IMR-90 (cell line): ENCODE data around the gene MCF2L2. TPM values are rescaled to one million over a fixed set of nuclear protein-coding genes. Genes with fewer than 3 reads are reported as not detected.

Source experiments
- ATAC-seq: fragments of 200-7000 bp; cut with Tn5 transposase; 2 replicates; pipeline ENCODE4 v1.9.1; 2020; ENCODE audit warnings: low read depth, mild to moderate bottlenecking, moderate library complexity
- BruUV-seq: library from RNA; stranded (reverse); fragments of 400-500 nt; replicated peaks from 2 replicates; lab custom pipeline; 2021; lab: Mats Ljungman, UMichigan
- CTCF ChIA-PET: fragments of 300-600 bp; formaldehyde crosslinking; extraction: SDS; loops from one replicate; lab custom pipeline; 2021; ENCODE audit warnings: antibody characterized with exemption; lab: Yijun Ruan, JAX
- POLR2A ChIA-PET: fragments of 300-600 bp; sonication (Branson Sonifier 250); formaldehyde crosslinking; loops from one replicate; lab custom pipeline; 2022; ENCODE audit warnings: antibody characterized with exemption; ENCODE audit not compliant: unreplicated experiment; lab: Charles Lee
- DNase-seq: peaks from one replicate; pipeline ENCODE4 v3.0.0; 2013
- H2AFZ ChIP-seq: replicated peaks from 2 replicates; pipeline ENCODE3; 2013; ENCODE audit warnings: low read length, mild to moderate bottlenecking; ENCODE audit not compliant: poor library complexity
- H2AK5ac ChIP-seq: 2 replicates; pipeline ENCODE4 v1.6.1; 2013; ENCODE audit warnings: low read depth, low read length, inconsistent platforms
- H2AK9ac ChIP-seq: replicated peaks from 2 replicates; pipeline ENCODE3; 2013; ENCODE audit warnings: mild to moderate bottlenecking, low read depth, low read length, moderate library complexity; ENCODE audit not compliant: poor library complexity
- H2BK120ac ChIP-seq: 2 replicates; pipeline ENCODE4 v1.6.1; 2013; ENCODE audit warnings: low read depth, low read length, inconsistent platforms
- H2BK15ac ChIP-seq: 3 replicates; pipeline ENCODE4 v1.6.1; 2013; ENCODE audit warnings: low read depth, low read length, inconsistent platforms
- H2BK20ac ChIP-seq: 2 replicates; pipeline ENCODE4 v1.6.1; 2013; ENCODE audit warnings: low read depth, mild to moderate bottlenecking, inconsistent platforms, low read length, moderate library complexity
- H2BK5ac ChIP-seq: 2 replicates; pipeline ENCODE4 v1.6.1; 2013; ENCODE audit warnings: mild to moderate bottlenecking, low read depth, low read length, inconsistent platforms; ENCODE audit not compliant: poor library complexity, severe bottlenecking
- H3K14ac ChIP-seq: replicated peaks from 2 replicates; pipeline ENCODE4 v1.6.1; 2013; ENCODE audit warnings: low read depth, low read length, inconsistent platforms
- H3K18ac ChIP-seq: 2 replicates; pipeline ENCODE4 v1.6.1; 2013; ENCODE audit warnings: low read depth, low read length, control low read depth
- H3K23ac ChIP-seq: 2 replicates; pipeline ENCODE4 v1.6.1; 2013; ENCODE audit warnings: low read depth, low read length, inconsistent platforms
- H3K27ac ChIP-seq: 2 replicates; pipeline ENCODE4 v1.5.1; 2013; ENCODE audit warnings: mild to moderate bottlenecking, control low read depth, low read length; ENCODE audit not compliant: insufficient read depth
- H3K27me3 ChIP-seq: 2 replicates; pipeline ENCODE4 v1.6.1; 2013; ENCODE audit warnings: low read length; ENCODE audit not compliant: control insufficient read depth, insufficient read depth
- H3K36me3 ChIP-seq: 2 replicates; pipeline ENCODE4 v1.6.1; 2013; ENCODE audit warnings: low read length, mixed read lengths; ENCODE audit not compliant: control insufficient read depth, insufficient read depth
- H3K4ac ChIP-seq: 2 replicates; pipeline ENCODE4 v1.6.1; 2013; ENCODE audit warnings: low read depth, low read length, inconsistent platforms
- H3K4me1 ChIP-seq: 2 replicates; pipeline ENCODE4 v1.6.1; 2013; ENCODE audit warnings: low read length, mixed read lengths; ENCODE audit not compliant: control insufficient read depth, insufficient read depth
- H3K4me2 ChIP-seq: 2 replicates; pipeline ENCODE4 v1.6.1; 2013; ENCODE audit warnings: low read depth, mild to moderate bottlenecking, control low read depth, low read length, moderate library complexity
- H3K4me3 ChIP-seq: 2 replicates; pipeline ENCODE4 v1.5.1; 2013; ENCODE audit warnings: low read depth, mild to moderate bottlenecking, control low read depth, low read length, moderate library complexity; ENCODE audit not compliant: insufficient read depth
- H3K56ac ChIP-seq: 2 replicates; pipeline ENCODE4 v1.6.1; 2013; ENCODE audit warnings: low read length, inconsistent platforms; ENCODE audit not compliant: insufficient read depth; ENCODE audit errors: extremely low read depth
- H3K79me1 ChIP-seq, 2 experiments: 2 replicates each; pipeline ENCODE4 v1.6.1; 2013; ENCODE audit warnings: low read length in 2 of 2, inconsistent platforms in 1 of 2, low read depth in 1 of 2
- H3K9ac ChIP-seq: 2 replicates; pipeline ENCODE4 v1.6.1; 2013; ENCODE audit warnings: low read depth, low read length, control low read depth
- H3K9me1 ChIP-seq: 2 replicates; pipeline ENCODE4 v1.6.1; 2013; ENCODE audit warnings: low read length, inconsistent platforms; ENCODE audit not compliant: insufficient read depth
- H3K9me3 ChIP-seq: 2 replicates; pipeline ENCODE4 v1.6.1; 2013; ENCODE audit warnings: low read length; ENCODE audit not compliant: control insufficient read depth, insufficient read depth
- H4K20me1 ChIP-seq: 2 replicates; pipeline ENCODE4 v1.6.1; 2013; ENCODE audit warnings: low read length, inconsistent platforms; ENCODE audit not compliant: insufficient read depth
- H4K5ac ChIP-seq: 2 replicates; pipeline ENCODE4 v1.6.1; 2013; ENCODE audit warnings: mild to moderate bottlenecking, low read depth, low read length, control low read depth
- H4K8ac ChIP-seq, 2 experiments: 2 replicates each; pipeline ENCODE4 v1.6.1; 2013; ENCODE audit warnings: low read depth in 2 of 2, low read length in 2 of 2, control low read depth in 1 of 2, inconsistent platforms in 1 of 2
- H4K91ac ChIP-seq: 2 replicates; pipeline ENCODE4 v1.6.1; 2013; ENCODE audit warnings: low read depth, low read length, inconsistent platforms; ENCODE audit not compliant: insufficient read depth
- ELK1 ChIP-seq: fragments of 150-350 bp; IDR thresholded peaks from 2 replicates; pipeline ENCODE4 v1.6.1; 2016; ENCODE audit warnings: low read depth, mild to moderate bottlenecking, low read length, moderate library complexity, borderline replicate concordance
- MAFK ChIP-seq: IDR thresholded peaks from 2 replicates; pipeline ENCODE4 v1.6.1; 2012; ENCODE audit warnings: low read depth, low read length, improper control_type of control experiment
- MAZ ChIP-seq: IDR thresholded peaks from 2 replicates; pipeline ENCODE4 v1.6.1; 2012; ENCODE audit warnings: low read depth, mild to moderate bottlenecking, low read length, improper control_type of control experiment, moderate library complexity, borderline replicate concordance
- NFE2L2 ChIP-seq: fragments of 150-350 bp; IDR thresholded peaks from 2 replicates; pipeline ENCODE4 v1.6.1; 2016; ENCODE audit warnings: low read depth, mild to moderate bottlenecking, low read length
- POLR2A ChIP-seq: IDR thresholded peaks from 2 replicates; pipeline ENCODE4 v1.6.1; 2012; ENCODE audit warnings: mild to moderate bottlenecking, low read depth, low read length
- RAD21 ChIP-seq: IDR thresholded peaks from 2 replicates; pipeline ENCODE4 v1.6.1; 2012; ENCODE audit warnings: low read length, improper control_type of control experiment
- RCOR1 ChIP-seq: IDR thresholded peaks from 2 replicates; pipeline ENCODE4 v1.6.1; 2012; ENCODE audit warnings: mild to moderate bottlenecking, low read length, improper control_type of control experiment; ENCODE audit not compliant: insufficient replicate concordance
- RFX5 ChIP-seq: IDR thresholded peaks from 2 replicates; pipeline ENCODE4 v1.8.0; 2012; ENCODE audit warnings: low read depth, mild to moderate bottlenecking, low read length, moderate library complexity
- SMC3 ChIP-seq: fragments of 150-350 bp; IDR thresholded peaks from 2 replicates; pipeline ENCODE4 v1.6.1; 2016; ENCODE audit warnings: low read depth, mild to moderate bottlenecking, antibody characterized with exemption, low read length, moderate library complexity
- WGBS, 2 experiments: methylation state at CpG; one replicate each; pipeline versions ENCODE4 v1.1.5 to v1.1.7; 2013; ENCODE audit warnings: missing lambda C conversion rate in 2 of 2; ENCODE audit not compliant: insufficient read length in 1 of 2; ENCODE audit errors: extremely low coverage in 2 of 2; 5-methylcytosine and 5-hydroxymethylcytosine counted together
- dilution Hi-C: fragments of 300-500 bp; cut with HindIII; formaldehyde crosslinking; loops from one replicate; pipeline ENCODE4 v1.14.3; 2018; ENCODE audit warnings: low sequenced_read_pairs; ENCODE audit not compliant: unreplicated experiment
- in situ Hi-C: fragments of 300-500 bp; cut with MboI; formaldehyde crosslinking; loops from 3 replicates; pipeline ENCODE4 v1.14.3; 2019; ENCODE audit warnings: low sequenced_read_pairs, inconsistent platforms, mixed read lengths
- intact Hi-C: fragments of 100-400 bp; cut with micrococcal nuclease; formaldehyde crosslinking; loops from 2 replicates; pipeline ENCODE4 v1.10.0; 2022
- polyA plus RNA-seq, 3 experiments: library from polyadenylated mRNA; depleted of rRNA; stranded (reverse); fragments of >200 nt; gene quantifications; 2 replicates each; pipeline ENCODE4 v1.2.3, GENCODE V29; 2012; ENCODE audit warnings: low replicate concordance in 1 of 3
- total RNA-seq: library from RNA; depleted of rRNA; stranded (reverse); fragments of >200 nt; gene quantifications from 2 replicates; pipeline ENCODE4 v1.2.3, GENCODE V29; 2012

The MCF2L2 gene
- total and polyA plus RNA-seq, 2 of the 4 experiments (the other 2 are of a cell fraction), result under 0.01 TPM; not detected in 1

DNA sequence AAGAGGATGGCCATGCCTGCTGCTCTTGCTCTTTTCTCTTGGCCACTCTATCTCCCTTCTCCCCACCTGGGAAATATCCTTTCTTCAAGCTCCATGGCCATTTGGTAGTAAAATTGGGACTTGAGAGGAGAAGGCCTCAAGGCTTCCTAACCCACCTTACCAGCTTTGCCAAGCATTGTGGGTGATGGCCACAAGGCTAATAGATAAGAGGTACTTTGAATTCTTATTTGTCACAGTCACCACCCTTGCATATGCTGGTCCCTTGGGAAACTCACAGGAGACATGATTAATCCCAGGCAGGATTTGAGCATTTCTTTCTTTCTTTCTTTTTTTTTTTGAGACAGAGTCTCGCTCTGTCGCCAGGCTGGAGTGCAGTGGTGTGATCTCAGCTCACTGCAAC lies 138.2 kb downstream of the MCF2L2 start:
- in situ Hi-C loops (no loop called here), intact Hi-C loops (loop anchor here (2.0 kb wide), 1 partner anchor 33 kb away; no protein-coding TSS in a partner anchor), dilution Hi-C loops (no loop called here)
- H4K8ac ChIP-seq, result no peak overlapping the region
- no peak overlapping the region for H3K4me3 ChIP-seq
- H2BK20ac ChIP-seq, result no peak overlapping the region
- BruUV-seq, result no TSS peak
- no peaks in the 10 kb centered on the region for H3K27me3 ChIP-seq
- H3K79me1 ChIP-seq, result no peaks in the 10 kb centered on the region
- H3K9me3 ChIP-seq, result no peaks in the 10 kb centered on the region
- no peak overlapping the region for H3K14ac ChIP-seq
- H3K18ac ChIP-seq, result no peak overlapping the region
- no peak overlapping the region for H3K4me2 ChIP-seq
- no peak overlapping the region for H3K23ac ChIP-seq
- ChIA-PET CTCF (no interaction called here), POLR2A (interaction anchor here (0.6 kb wide), 1 partner anchor 32 kb away, joined by 6 read pairs; no protein-coding TSS in a partner anchor)
- no peak overlapping the region for H4K5ac ChIP-seq
- peaks cover 2% of the 10 kb centered on the region; the same call in 1 of the 2 replicates for H3K9me1 ChIP-seq
- no peak overlapping the region for H3K56ac ChIP-seq
- H2BK5ac ChIP-seq, result no peak overlapping the region
- peaks cover 7% of the 10 kb centered on the region for H3K4me1 ChIP-seq
- H2AFZ ChIP-seq, result no peak overlapping the region
- no peak overlapping the region for H2AK9ac ChIP-seq
- H2AK5ac ChIP-seq, result no peak overlapping the region
- no peak overlapping the region for H3K27ac ChIP-seq
- H2BK120ac ChIP-seq, result no peak overlapping the region
- no peak overlapping the region for H3K4ac ChIP-seq
- TF ChIP-seq MAZ (no peak), RAD21 (no peak), MAFK (no peak), RCOR1 (no peak), ELK1 (no peak), RFX5 (no peak), POLR2A (no peak), SMC3 (no peak), NFE2L2 (no peak)
- no peak overlapping the region for H2BK15ac ChIP-seq
- no peak overlapping the region for H4K91ac ChIP-seq
- H3K9ac ChIP-seq, result no peak overlapping the region
- DNase-seq, result no peak
- no peaks in the 10 kb centered on the region for H4K20me1 ChIP-seq
- WGBS, 2 experiments, result no CpG with 5 or more reads among the region's 2 CpGs
- no peak for ATAC-seq
- no peaks in the 10 kb centered on the region for H3K36me3 ChIP-seq
